ENCODE measurements around the gene HCN3.
"Not testable (repeated sequence)": the region's sequence is repeated elsewhere in the genome, so short reads cannot be mapped to it uniquely, and the experiment has no call there.

The HCN3 gene

GRCh38 chr1:155277070-155277901 is at the start of gene HCN3:
HCN3 (plus strand) TSS chr1:155277463; CDS start chr1:155277591, 128 bp downstream.
- DNase-seq (ENCODE audit: low read depth, low spot score), result peak; percentile 52
- H3K27ac ChIP-seq, result no peak within 1 kb of the TSS

GRCh38 chr1:155228096-155228427 is 49.2 kb upstream of the HCN3 start:
- DNase-seq (ENCODE audit: low read depth, low spot score), result no peak
- H3K27ac ChIP-seq, result peak overlapping the region; percentile 97

- H3K27ac ChIP-seq; DNase-seq (ENCODE audit: low read depth, low spot score): not testable (repeated sequence)
These were observed 46.0 kb upstream of the HCN3 start for GRCh38 chr1:155231302-155231701.

- not testable (repeated sequence) for H3K27ac ChIP-seq; DNase-seq (ENCODE audit: low read depth, low spot score)
These were observed 45.0 kb upstream of the HCN3 start for GRCh38 chr1:155232001-155232978.

GRCh38 chr1:155233502-155233901 is 43.8 kb upstream of the HCN3 start:
- not testable (repeated sequence) for H3K27ac ChIP-seq; DNase-seq (ENCODE audit: low read depth, low spot score)

GRCh38 chr1:155235375-155235774 is 41.9 kb upstream of the HCN3 start:
- peak overlapping the region; percentile 52 for H3K27ac ChIP-seq
- not testable (repeated sequence) for DNase-seq (ENCODE audit: low read depth, low spot score)

- H3K27ac ChIP-seq, result peak overlapping the region; percentile 52
- DNase-seq (ENCODE audit: low read depth, low spot score), result no peak
These were observed 40.8 kb upstream of the HCN3 start for GRCh38 chr1:155236451-155236850.

- DNase-seq (ENCODE audit: low read depth, low spot score), result no peak
- peak overlapping the region; percentile 72 for H3K27ac ChIP-seq
These were observed 36.1 kb upstream of the HCN3 start for GRCh38 chr1:155241069-155241679.

- no peak for DNase-seq (ENCODE audit: low read depth, low spot score)
- peak overlapping the region; percentile 72 for H3K27ac ChIP-seq
These were observed 35.4 kb upstream of the HCN3 start for GRCh38 chr1:155241841-155242264.

GRCh38 chr1:155242805-155243358 is 34.4 kb upstream of the HCN3 start:
- peak overlapping the region; percentile 72 for H3K27ac ChIP-seq
- no peak for DNase-seq (ENCODE audit: low read depth, low spot score)

- H3K27ac ChIP-seq, result peak overlapping the region; percentile 72
- DNase-seq (ENCODE audit: low read depth, low spot score), result peak; percentile 95
These were observed 32.7 kb upstream of the HCN3 start for GRCh38 chr1:155244368-155245162.

GRCh38 chr1:155245163-155245524 is 32.1 kb upstream of the HCN3 start:
- peak overlapping the region; percentile 72 for H3K27ac ChIP-seq
- DNase-seq (ENCODE audit: low read depth, low spot score), result no peak

- not testable (repeated sequence) for H3K27ac ChIP-seq; DNase-seq (ENCODE audit: low read depth, low spot score)
These were observed 30.5 kb upstream of the HCN3 start for GRCh38 chr1:155246796-155247195.

- DNase-seq (ENCODE audit: low read depth, low spot score), result no peak
- H3K27ac ChIP-seq, result no peak overlapping the region
These were observed 29.4 kb upstream of the HCN3 start for GRCh38 chr1:155247667-155248553.

- no peak overlapping the region for H3K27ac ChIP-seq
- DNase-seq (ENCODE audit: low read depth, low spot score), result no peak
These were observed 27.0 kb upstream of the HCN3 start for GRCh38 chr1:155250246-155250632.

GRCh38 chr1:155250633-155251449 is 26.4 kb upstream of the HCN3 start:
- no peak overlapping the region for H3K27ac ChIP-seq
- peak; percentile 39 for DNase-seq (ENCODE audit: low read depth, low spot score)

GRCh38 chr1:155251566-155251965 is 25.7 kb upstream of the HCN3 start:
- H3K27ac ChIP-seq, result no peak overlapping the region
- DNase-seq (ENCODE audit: low read depth, low spot score), result no peak

GRCh38 chr1:155253208-155253607 is 24.1 kb upstream of the HCN3 start:
- H3K27ac ChIP-seq, result peak overlapping the region; percentile 74

More at GRCh38 chr1:155253208-155253607, 24.1 kb upstream of the HCN3 start:
- no peak for DNase-seq (ENCODE audit: low read depth, low spot score)

All from epithelial cell of prostate (primary cell).